ENCODE results near the gene WFIKKN2. TPM values are rescaled to one million over a fixed set of nuclear protein-coding genes. Genes with fewer than 3 reads are reported as not detected.

The WFIKKN2 gene
- polyA plus RNA-seq, 1 of the 3 experiments (the other 2 are of a cell fraction) = not detected

DNA sequence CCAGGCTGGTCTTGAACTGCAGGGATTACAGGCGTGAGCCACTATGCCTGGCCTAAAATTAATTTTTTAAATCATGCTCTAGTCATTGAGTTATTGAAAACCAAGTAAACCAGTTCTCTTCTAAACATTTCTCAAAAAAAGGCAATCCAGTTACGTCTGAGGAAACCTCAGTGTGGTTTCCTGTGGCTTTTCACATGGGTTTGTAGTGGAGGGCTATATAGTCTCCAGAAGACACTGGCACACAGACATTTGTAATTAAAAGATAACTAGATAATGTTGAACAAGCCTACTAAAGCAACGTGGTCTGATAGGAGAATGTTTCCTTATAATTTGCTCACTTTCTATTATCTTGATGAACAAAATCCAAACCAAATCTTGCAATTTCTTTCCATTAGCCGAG, 36.0 kb downstream of the WFIKKN2 start (continued):
- TF ChIP-seq RCOR1 (IDR thresholded peaks at IDR 0.05; ENCODE audit: low read length) (0 out of 2 replicates have a peak, but pooled peaks have one; percentile 35), PBX3 (IDR thresholded peaks at IDR 0.05) (no peak), TEAD4 (IDR thresholded peaks at IDR 0.05; ENCODE audit: borderline replicate concordance, insufficient read depth) (no peak), GABPA (IDR thresholded peaks at IDR 0.05; ENCODE audit: low read depth) (no peak), TAF1 (IDR thresholded peaks at IDR 0.05; ENCODE audit: borderline replicate concordance, low read depth, low read length) (no peak), EP300 (IDR thresholded peaks at IDR 0.05; ENCODE audit: borderline replicate concordance in 1 of 2, low read depth in 1 of 2, low read length in 1 of 2) (peak in 1 of 2 experiments; percentile 48; a peak in 1 of 4 replicates), USF2 (IDR thresholded peaks at IDR 0.05; ENCODE audit: borderline replicate concordance, low read depth, low read length) (no peak), MEF2A (IDR thresholded peaks at IDR 0.05; ENCODE audit: borderline replicate concordance, low read depth) (no peak)
- TF ChIP-seq, protein P1, sequence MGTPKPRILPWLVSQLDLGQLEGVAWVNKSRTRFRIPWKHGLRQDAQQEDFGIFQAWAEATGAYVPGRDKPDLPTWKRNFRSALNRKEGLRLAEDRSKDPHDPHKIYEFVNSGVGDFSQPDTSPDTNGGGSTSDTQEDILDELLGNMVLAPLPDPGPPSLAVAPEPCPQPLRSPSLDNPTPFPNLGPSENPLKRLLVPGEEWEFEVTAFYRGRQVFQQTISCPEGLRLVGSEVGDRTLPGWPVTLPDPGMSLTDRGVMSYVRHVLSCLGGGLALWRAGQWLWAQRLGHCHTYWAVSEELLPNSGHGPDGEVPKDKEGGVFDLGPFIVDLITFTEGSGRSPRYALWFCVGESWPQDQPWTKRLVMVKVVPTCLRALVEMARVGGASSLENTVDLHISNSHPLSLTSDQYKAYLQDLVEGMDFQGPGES (IDR thresholded peaks at IDR 0.05; ENCODE audit: low read depth, low read length) = no peak

GRCh38 chr17:50871898-50872297, 36.5 kb downstream of the WFIKKN2 start:
- peaks cover 0 to 30% of the 10 kb centered on the region in 2 experiments; a peak in 2 of 4 replicates for H3K4me1 ChIP-seq (ENCODE audit: control insufficient read depth in 1 of 2, insufficient read depth in 2 of 2, low read depth in 1 of 2, low read length in 1 of 2)
- no peak overlapping the region for H3K4me2 ChIP-seq
- no peaks in the 10 kb centered on the region for H3K9me3 ChIP-seq
- ChIA-PET POLR2A (interaction anchor here (1.1 to 2.4 kb wide), 5 partner anchors 9 to 82 kb away, joined by 3 to 15 read pairs (median 9); no protein-coding TSS in a partner anchor), CTCF (interaction anchor here (0.9 to 6.0 kb wide), 13 partner anchors 9 to 84 kb away, joined by 3 to 39 read pairs (median 5); no protein-coding TSS in a partner anchor)
- no peak overlapping the region; the same call in 1 of the 2 replicates for H2AFZ ChIP-seq (ENCODE audit: low read depth)
- H3F3A ChIP-seq (replicated peaks; ENCODE audit: insufficient read depth) = peaks cover 11% of the 10 kb centered on the region
- H3K36me3 ChIP-seq (replicated peaks in 1 of 2; ENCODE audit: control insufficient read depth in 1 of 2, insufficient read depth in 2 of 2, low read length in 1 of 2) = no peaks in the 10 kb centered on the region
- peak; percentile 34 for TF ChIP-seq GATA2 (CRISPR knock-in tag; IDR thresholded peaks at IDR 0.05)
- TF ChIP-seq FOXJ3 (CRISPR knock-in tag; IDR thresholded peaks at IDR 0.05) = peak; percentile 82; the same call in 1 of the 2 replicates
- TF ChIP-seq RFX5 (IDR thresholded peaks at IDR 0.05; ENCODE audit: low read length) = peak; percentile 40; the same call in 1 of the 2 replicates
- TF ChIP-seq CHD2 (IDR thresholded peaks at IDR 0.05; ENCODE audit: low read length, partially characterized antibody) = peak; percentile 6
- no peak for TF ChIP-seq RXRA (IDR thresholded peaks at IDR 0.05; ENCODE audit: borderline replicate concordance, low read depth)
- TF ChIP-seq MXI1 (IDR thresholded peaks at IDR 0.05; ENCODE audit: low read depth, low read length) = 0 out of 2 replicates have a peak, but pooled peaks have one; percentile 42
- TF ChIP-seq PBX3 (IDR thresholded peaks at IDR 0.05) = no peak
- no peak for TF ChIP-seq FOSL2 (IDR thresholded peaks at IDR 0.05; ENCODE audit: borderline replicate concordance, low read depth)
- TF ChIP-seq SIN3A (IDR thresholded peaks at IDR 0.05; ENCODE audit: borderline replicate concordance, low read depth, low read length) = no peak
- TF ChIP-seq RAD21 (IDR thresholded peaks at IDR 0.05; ENCODE audit: low read length) = peak; percentile 46
- peaks cover 8% of the 10 kb centered on the region; the same call in 1 of the 2 replicates for H3K79me2 ChIP-seq (ENCODE audit: insufficient read depth)
- H3K9ac ChIP-seq = no peak overlapping the region
- H4K20me1 ChIP-seq (ENCODE audit: insufficient read depth) = no peaks in the 10 kb centered on the region
- no peaks in the 10 kb centered on the region for H3K27me3 ChIP-seq (ENCODE audit: insufficient read depth)
- peak; percentile 36 for DNase-seq
- H3K9me2 ChIP-seq = no peaks in the 10 kb centered on the region
- 76% methylated on average over 2 of the region's 2 CpGs for WGBS (ENCODE audit: low lambda C conversion rate)
- H3K27ac ChIP-seq (ENCODE audit: low read depth in 2 of 2, low read length in 1 of 2) = peak overlapping the region in 1 of 2 experiments; percentile 84; a peak in 2 of 4 replicates
- no peak overlapping the region for H3K4me3 ChIP-seq (ENCODE audit: low read depth in 2 of 2, low read length in 1 of 2)
